ENCODE results near the gene DPCD.

The DPCD gene

GRCh38 chr10:101587725-101588653, at the start of gene DPCD, which contains the start of gene POLL:
Gene DPCD (plus strand): TSS chr10:101588321. CDS start chr10:101588337, 16 bp downstream.
Gene POLL (minus strand): TSS chr10:101588257. CDS start chr10:101587360, 897 bp downstream.
- peak; percentile 96 for DNase-seq (ENCODE audit: low spot score)

GRCh38 chr10:101538446-101538845, 49.7 kb upstream of the DPCD start:
- FAIRE-seq (no peak), DNase-seq (ENCODE audit: low spot score) (no peak)

More at GRCh38 chr10:101587725-101588653, at the start of gene DPCD, which contains the start of gene POLL:
- peak; percentile 53 for FAIRE-seq

- FAIRE-seq (no peak), DNase-seq (ENCODE audit: low spot score) (no peak)
These were observed 42.2 kb upstream of the DPCD start for GRCh38 chr10:101545898-101546297.

DNA sequence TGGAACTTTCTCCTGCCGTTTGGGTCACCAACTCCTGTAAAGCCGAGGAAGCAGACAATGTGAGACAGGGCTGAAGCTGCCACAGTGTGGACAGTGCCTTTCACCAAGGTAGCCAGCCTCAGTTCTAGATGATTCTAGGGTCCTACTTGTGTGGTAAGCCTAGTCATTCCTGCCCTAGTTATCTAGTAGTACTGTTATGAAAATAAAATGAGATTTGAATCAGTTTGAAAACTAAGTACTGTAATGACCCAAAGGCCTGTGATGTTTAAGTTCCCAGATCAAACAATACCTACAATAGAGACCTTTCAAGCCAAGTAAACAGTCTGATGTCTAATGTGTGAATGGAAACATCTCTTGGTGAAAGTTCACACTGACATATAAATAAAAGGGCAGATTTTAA, 37.2 kb upstream of the DPCD start:
- no peak for DNase-seq (ENCODE audit: low spot score)
- FAIRE-seq, result no peak

DNA sequence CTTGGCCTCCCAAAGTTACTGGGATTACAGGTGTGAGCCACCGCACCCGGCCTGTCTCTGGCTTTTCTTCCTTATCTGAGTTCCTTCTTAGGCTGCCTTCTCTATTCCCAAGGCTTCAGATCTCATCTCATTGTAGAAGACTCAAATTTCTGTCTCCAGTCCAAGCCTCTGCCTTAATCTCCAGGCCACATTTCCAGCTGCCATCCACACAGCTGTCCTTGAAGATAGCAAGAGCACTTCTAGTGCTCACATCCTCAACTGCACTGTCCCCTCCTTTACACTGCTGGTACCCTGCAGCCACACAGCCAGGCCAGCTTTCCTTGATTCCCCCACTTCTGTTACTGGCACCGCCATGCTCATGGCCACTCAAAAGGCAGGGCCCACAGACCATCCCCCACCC, 35.7 kb upstream of the DPCD start:
- no peak for DNase-seq (ENCODE audit: low spot score)

GRCh38 chr10:101557541-101557940, 30.6 kb upstream of the DPCD start:
- DNase-seq (ENCODE audit: low spot score) (no peak), FAIRE-seq (no peak)

More for the DNA sequence above, 35.7 kb upstream of the DPCD start:
- no peak for FAIRE-seq

DNA sequence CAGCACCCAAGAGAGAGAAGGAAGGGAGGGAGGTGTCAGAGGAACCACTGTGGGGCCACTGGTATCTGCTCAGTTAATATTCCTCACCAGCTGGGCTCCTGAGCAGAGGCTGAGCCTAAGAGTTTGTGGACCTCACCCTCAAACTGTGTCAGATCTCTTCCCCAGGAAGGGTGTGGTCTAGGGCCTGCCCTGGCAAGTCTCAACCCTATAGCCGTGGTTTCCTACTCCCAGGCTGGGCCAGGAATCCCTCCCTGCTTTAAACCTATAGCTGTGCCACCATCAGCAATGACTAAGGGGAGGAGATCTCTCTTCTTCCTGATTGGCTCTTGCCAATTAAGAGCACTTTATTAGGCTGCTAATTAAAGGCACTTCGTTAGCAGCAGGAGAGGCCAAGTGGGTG, 29.9 kb upstream of the DPCD start:
- no peak for FAIRE-seq
- DNase-seq (ENCODE audit: low spot score), result no peak

DNA sequence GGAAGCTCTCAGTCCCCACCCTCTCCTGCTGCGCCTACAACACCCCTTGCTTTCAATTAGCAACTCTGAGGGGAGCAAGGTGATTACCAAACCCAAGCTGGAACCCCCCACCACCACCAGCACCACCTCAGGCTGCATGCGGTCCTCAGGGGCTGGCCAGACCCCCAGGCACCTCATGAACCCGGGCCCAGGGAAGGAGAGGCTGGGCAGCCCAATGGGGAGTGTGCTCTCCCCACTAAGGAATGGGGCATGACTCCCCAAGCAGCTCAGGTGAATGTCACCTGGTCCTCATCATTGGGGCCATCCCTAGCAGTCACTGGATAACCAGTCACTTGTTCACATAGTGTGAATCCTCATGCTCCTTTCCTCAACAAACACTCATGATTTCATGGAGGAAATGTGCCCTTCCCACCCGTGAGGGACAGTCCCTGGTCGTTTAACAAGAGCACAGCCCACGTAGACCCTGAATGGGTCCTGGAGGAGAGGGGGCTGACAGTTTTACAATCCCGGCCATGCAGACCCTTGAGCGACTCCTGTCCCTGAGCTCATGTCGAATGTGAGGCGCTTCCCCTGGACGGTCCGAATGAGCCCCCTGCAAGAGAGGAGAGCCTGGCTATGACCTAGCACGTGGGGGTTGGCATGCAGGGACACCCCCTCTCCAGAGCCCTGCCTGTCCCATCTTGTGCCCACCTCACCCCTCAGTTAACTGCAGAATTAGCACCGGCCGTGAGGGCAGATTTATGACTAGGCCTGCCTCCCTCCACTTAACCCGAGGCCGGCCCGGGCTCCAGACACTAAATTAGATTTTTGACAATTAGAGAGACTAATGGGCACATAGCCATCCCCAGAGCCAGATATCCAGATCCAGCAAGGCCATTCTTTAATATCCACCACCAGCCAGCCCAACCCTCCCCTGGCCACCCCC, 29.2 kb upstream of the DPCD start:
- FAIRE-seq, result no peak

GRCh38 chr10:101559596-101560297, 28.4 kb upstream of the DPCD start:
- DNase-seq (ENCODE audit: low spot score), result no peak
- FAIRE-seq, result no peak

More for the DNA sequence above, 29.2 kb upstream of the DPCD start:
- DNase-seq (ENCODE audit: low spot score), result no peak

DNA sequence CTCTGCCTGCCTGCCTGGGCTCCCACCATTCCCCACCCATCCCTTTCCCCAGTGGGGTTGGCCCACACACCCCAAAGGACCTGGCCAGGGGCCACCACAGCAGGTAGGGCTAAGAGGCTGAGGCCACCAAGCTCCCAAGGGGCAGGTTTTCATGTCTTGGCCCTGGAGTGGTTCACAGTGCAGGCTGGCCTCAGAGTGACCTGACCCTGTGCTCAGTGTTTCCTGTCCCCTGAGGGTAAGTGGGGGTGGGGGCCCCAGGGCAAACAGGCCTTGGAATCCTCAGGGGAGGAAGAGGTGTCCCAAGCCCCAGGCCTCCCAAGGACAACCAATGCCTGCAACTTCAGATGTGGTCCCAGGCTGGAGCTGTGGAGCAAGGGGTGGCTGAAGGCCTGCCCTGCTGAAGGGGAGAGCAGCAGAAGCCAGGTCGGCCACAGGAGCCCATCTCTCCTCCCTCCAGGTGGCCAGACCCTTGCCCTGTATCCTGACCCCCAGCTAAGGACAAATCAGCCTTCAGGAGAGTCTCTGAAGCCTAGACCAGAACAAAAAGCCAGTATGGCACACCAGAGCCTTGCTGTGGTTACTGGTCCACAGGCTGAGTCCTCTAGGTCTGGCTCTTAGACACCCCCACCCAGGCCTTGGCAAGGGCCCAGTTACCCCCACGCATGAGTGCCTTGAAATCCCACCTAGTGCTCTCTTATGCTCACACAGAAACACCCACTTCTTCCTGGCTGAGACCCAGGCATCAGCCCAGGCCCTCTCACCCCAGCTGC, 27.6 kb upstream of the DPCD start:
- DNase-seq (ENCODE audit: low spot score) (no peak), FAIRE-seq (no peak)

- peak; percentile 50 for FAIRE-seq
- no peak for DNase-seq (ENCODE audit: low spot score)
These were observed 26.8 kb upstream of the DPCD start for GRCh38 chr10:101561068-101561915.

GRCh38 chr10:101562231-101562630, 25.9 kb upstream of the DPCD start:
- FAIRE-seq (no peak), DNase-seq (ENCODE audit: low spot score) (no peak)

DNA sequence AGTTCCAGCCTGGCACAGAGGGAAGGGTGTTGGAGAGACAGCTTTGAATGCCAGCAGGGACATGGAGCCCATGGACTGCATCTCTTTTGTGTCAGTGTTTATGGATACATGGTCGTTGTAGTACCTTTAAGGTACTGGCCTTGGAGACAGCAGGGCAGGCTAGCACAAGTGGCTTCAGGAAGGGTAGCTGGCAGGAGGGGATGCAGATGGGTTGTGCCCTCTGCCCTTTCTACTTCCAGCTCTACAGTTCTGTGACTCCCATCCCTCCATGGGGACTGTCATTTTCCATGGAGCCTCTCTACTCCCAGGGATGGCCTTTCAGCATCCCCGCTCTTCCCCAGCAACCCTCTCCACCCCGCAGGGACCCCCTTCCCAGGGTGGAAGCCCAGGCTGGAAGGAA, 25.1 kb upstream of the DPCD start:
- no peak for FAIRE-seq
- no peak for DNase-seq (ENCODE audit: low spot score)

DNA sequence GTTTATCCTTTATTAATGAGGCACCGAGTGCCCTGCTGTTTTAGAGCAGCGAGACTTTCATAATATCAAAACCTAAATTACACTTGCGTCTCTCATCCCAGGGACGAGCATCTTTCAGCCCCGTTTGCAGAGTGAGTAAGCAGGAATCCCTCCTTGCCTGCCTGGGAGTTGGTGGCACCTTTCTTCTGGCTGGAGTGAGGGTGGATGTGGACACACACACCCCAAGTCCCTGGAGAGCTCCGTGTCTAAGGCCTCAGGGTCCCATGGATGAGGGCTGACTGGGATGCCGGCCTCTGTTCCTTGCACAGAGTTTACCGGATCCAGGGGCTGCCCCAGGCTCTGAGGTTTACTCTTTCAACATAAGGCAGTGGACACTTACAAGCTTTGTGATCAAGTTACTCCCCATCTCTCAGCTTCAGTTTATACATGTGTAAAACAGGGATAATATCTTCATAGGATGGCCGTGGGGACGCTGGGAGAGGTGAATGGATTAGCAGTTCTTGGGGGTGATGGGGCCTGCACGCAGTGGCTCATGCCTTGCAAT, 24.6 kb upstream of the DPCD start:
- no peak for FAIRE-seq

GRCh38 chr10:101564490-101564991, 23.6 kb upstream of the DPCD start:
- FAIRE-seq (no peak), DNase-seq (ENCODE audit: low spot score) (no peak)

More for the DNA sequence above, 24.6 kb upstream of the DPCD start:
- DNase-seq (ENCODE audit: low spot score), result no peak

- peak; percentile 53 for FAIRE-seq
These were observed 22.7 kb upstream of the DPCD start for GRCh38 chr10:101565370-101565900.

GRCh38 chr10:101565936-101566332, 22.2 kb upstream of the DPCD start:
- no peak for DNase-seq (ENCODE audit: low spot score)
- FAIRE-seq, result no peak

More at GRCh38 chr10:101565370-101565900, 22.7 kb upstream of the DPCD start:
- DNase-seq (ENCODE audit: low spot score), result no peak

GRCh38 chr10:101566333-101567164, 21.6 kb upstream of the DPCD start:
- FAIRE-seq (no peak), DNase-seq (ENCODE audit: low spot score) (no peak)
